Loucy (cell line): ENCODE data around the gene ODC1.

Experiments
- CTCF ChIP-seq: fragments of 200-600 bp; sonication (generic); conservative IDR thresholded peaks from 2 replicates; pipeline ENCODE4 v1.5.1; 2014; ENCODE audit warnings: mild to moderate bottlenecking, antibody characterized with exemption, low read length
- EZH2phosphoT487 ChIP-seq: fragments of 200-600 bp; IDR thresholded peaks from 2 replicates; pipeline ENCODE4 v1.6.1; 2018; ENCODE audit warnings: antibody characterized with exemption, mild to moderate bottlenecking, moderate library complexity, borderline replicate concordance

GRCh38 chr2:10399358-10399757, 48.8 kb downstream of the ODC1 start:
- TF ChIP-seq CTCF (no peak), EZH2phosphoT487 (no peak)
